ENCODE data around the gene HAAO. TPM values are rescaled to one million over a fixed set of nuclear protein-coding genes. Genes with fewer than 3 reads are reported as not detected.

HAAO gene
- total RNA-seq, 1 experiment from 2014 or later = 8.0 TPM

DNA sequence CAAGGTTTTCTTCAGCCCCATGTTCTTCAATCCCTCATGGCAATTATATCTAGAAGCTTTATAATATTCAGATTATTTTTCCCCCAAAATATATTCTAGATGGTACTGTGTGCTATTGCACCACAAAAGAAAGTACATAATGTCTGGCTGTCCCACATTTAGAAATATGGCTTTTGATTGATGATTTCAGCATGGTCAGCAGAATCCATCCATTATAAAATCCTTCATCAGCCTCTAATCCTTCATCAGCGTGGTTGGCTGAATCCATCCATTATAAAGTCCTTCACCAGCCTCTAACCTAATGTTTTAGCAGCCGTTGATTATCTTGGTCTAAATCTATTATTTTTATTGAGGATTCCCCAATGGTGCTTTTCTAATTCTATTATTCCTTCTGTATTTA lies 23.3 kb upstream of the HAAO start:
- H3K36me3 Mint-ChIP-seq = peaks cover 13% of the 10 kb centered on the region
- no peak overlapping the region for H3K27ac Mint-ChIP-seq
- POLR2A ChIA-PET = no interaction called here
- TF ChIP-seq, protein P1, sequence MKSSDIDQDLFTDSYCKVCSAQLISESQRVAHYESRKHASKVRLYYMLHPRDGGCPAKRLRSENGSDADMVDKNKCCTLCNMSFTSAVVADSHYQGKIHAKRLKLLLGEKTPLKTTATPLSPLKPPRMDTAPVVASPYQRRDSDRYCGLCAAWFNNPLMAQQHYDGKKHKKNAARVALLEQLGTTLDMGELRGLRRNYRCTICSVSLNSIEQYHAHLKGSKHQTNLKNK (CRISPR knock-in tag; IDR thresholded peaks at IDR 0.05) = no peak
- TF ChIP-seq, protein P2, sequence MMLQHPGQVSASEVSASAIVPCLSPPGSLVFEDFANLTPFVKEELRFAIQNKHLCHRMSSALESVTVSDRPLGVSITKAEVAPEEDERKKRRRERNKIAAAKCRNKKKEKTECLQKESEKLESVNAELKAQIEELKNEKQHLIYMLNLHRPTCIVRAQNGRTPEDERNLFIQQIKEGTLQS (CRISPR knock-in tag; conservative IDR thresholded peaks at IDR 0.05) = no peak
- TF ChIP-seq, protein P3, sequence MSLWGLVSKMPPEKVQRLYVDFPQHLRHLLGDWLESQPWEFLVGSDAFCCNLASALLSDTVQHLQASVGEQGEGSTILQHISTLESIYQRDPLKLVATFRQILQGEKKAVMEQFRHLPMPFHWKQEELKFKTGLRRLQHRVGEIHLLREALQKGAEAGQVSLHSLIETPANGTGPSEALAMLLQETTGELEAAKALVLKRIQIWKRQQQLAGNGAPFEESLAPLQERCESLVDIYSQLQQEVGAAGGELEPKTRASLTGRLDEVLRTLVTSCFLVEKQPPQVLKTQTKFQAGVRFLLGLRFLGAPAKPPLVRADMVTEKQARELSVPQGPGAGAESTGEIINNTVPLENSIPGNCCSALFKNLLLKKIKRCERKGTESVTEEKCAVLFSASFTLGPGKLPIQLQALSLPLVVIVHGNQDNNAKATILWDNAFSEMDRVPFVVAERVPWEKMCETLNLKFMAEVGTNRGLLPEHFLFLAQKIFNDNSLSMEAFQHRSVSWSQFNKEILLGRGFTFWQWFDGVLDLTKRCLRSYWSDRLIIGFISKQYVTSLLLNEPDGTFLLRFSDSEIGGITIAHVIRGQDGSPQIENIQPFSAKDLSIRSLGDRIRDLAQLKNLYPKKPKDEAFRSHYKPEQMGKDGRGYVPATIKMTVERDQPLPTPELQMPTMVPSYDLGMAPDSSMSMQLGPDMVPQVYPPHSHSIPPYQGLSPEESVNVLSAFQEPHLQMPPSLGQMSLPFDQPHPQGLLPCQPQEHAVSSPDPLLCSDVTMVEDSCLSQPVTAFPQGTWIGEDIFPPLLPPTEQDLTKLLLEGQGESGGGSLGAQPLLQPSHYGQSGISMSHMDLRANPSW (CRISPR knock-in tag; conservative IDR thresholded peaks at IDR 0.05; ENCODE audit: low read depth) = no peak
- TF ChIP-seq, protein P4, sequence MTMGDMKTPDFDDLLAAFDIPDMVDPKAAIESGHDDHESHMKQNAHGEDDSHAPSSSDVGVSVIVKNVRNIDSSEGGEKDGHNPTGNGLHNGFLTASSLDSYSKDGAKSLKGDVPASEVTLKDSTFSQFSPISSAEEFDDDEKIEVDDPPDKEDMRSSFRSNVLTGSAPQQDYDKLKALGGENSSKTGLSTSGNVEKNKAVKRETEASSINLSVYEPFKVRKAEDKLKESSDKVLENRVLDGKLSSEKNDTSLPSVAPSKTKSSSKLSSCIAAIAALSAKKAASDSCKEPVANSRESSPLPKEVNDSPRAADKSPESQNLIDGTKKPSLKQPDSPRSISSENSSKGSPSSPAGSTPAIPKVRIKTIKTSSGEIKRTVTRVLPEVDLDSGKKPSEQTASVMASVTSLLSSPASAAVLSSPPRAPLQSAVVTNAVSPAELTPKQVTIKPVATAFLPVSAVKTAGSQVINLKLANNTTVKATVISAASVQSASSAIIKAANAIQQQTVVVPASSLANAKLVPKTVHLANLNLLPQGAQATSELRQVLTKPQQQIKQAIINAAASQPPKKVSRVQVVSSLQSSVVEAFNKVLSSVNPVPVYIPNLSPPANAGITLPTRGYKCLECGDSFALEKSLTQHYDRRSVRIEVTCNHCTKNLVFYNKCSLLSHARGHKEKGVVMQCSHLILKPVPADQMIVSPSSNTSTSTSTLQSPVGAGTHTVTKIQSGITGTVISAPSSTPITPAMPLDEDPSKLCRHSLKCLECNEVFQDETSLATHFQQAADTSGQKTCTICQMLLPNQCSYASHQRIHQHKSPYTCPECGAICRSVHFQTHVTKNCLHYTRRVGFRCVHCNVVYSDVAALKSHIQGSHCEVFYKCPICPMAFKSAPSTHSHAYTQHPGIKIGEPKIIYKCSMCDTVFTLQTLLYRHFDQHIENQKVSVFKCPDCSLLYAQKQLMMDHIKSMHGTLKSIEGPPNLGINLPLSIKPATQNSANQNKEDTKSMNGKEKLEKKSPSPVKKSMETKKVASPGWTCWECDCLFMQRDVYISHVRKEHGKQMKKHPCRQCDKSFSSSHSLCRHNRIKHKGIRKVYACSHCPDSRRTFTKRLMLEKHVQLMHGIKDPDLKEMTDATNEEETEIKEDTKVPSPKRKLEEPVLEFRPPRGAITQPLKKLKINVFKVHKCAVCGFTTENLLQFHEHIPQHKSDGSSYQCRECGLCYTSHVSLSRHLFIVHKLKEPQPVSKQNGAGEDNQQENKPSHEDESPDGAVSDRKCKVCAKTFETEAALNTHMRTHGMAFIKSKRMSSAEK (CRISPR knock-in tag; IDR thresholded peaks at IDR 0.05; ENCODE audit: borderline replicate concordance) = no peak
- TF ChIP-seq, protein P5, sequence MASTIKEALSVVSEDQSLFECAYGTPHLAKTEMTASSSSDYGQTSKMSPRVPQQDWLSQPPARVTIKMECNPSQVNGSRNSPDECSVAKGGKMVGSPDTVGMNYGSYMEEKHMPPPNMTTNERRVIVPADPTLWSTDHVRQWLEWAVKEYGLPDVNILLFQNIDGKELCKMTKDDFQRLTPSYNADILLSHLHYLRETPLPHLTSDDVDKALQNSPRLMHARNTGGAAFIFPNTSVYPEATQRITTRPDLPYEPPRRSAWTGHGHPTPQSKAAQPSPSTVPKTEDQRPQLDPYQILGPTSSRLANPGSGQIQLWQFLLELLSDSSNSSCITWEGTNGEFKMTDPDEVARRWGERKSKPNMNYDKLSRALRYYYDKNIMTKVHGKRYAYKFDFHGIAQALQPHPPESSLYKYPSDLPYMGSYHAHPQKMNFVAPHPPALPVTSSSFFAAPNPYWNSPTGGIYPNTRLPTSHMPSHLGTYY (CRISPR knock-in tag; IDR thresholded peaks at IDR 0.05) = no peak
- TF ChIP-seq GRHL2 (CRISPR knock-in tag; IDR thresholded peaks at IDR 0.05; ENCODE audit: insufficient replicate concordance, severe bottlenecking) = no peak
- TF ChIP-seq ZNF232 (CRISPR knock-in tag; IDR thresholded peaks at IDR 0.05) = no peak
- no peak for TF ChIP-seq GTF2I (CRISPR knock-in tag; conservative IDR thresholded peaks at IDR 0.05)
- H3K4me3 Mint-ChIP-seq = no peak overlapping the region
- peaks cover 8% of the 10 kb centered on the region for H3K4me1 Mint-ChIP-seq
- H3K9me3 Mint-ChIP-seq = peaks cover 23% of the 10 kb centered on the region
- H3K27me3 Mint-ChIP-seq (ENCODE audit: low read depth) = peaks cover 8% of the 10 kb centered on the region
- ATAC-seq = no peak
- no peak for DNase-seq (ENCODE audit: low spot score)
- CTCF ChIA-PET = no interaction called here

DNA sequence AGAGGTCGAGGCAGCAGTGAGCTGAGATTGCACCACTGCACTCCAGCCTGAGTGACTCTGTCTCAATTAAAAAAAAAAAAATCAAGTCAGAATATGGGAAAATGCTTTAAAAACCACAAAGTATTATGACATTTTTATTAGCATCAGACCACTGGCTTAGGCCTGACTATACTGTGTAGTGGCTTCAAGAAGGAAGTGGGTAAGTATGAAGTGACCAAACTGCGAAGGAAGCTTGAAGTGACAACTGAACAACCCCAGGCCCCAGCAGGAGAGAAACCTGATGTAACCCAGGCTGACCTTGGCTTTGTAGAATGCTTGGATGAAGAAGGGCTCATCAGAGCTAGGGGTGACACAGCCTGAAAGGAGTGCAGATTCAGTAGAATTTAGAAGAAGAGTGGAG lies 21.4 kb upstream of the HAAO start:
- ATAC-seq = no peak
- no peak for DNase-seq (ENCODE audit: low spot score)
- ChIA-PET CTCF (interaction anchor here (0.5 to 5.4 kb wide), 18 partner anchors 10 to 394 kb away, joined by 3 to 70 read pairs (median 4); partner anchors contain the start of gene HAAO), POLR2A (no interaction called here)
- H3K36me3 Mint-ChIP-seq = peaks cover 13% of the 10 kb centered on the region
- no peak overlapping the region for H3K4me3 Mint-ChIP-seq
- TF ChIP-seq GTF2I (CRISPR knock-in tag; conservative IDR thresholded peaks at IDR 0.05) (no peak), CREM (CRISPR knock-in tag; IDR thresholded peaks at IDR 0.05) (no peak), IRF2 (CRISPR knock-in tag; IDR thresholded peaks at IDR 0.05; ENCODE audit: borderline replicate concordance, low read depth) (no peak), ZNF232 (CRISPR knock-in tag; IDR thresholded peaks at IDR 0.05) (no peak), JAZF1 (CRISPR knock-in tag; IDR thresholded peaks at IDR 0.05) (no peak)
- TF ChIP-seq, protein P4 (CRISPR knock-in tag; IDR thresholded peaks at IDR 0.05; ENCODE audit: borderline replicate concordance) = no peak
- TF ChIP-seq, protein P6, sequence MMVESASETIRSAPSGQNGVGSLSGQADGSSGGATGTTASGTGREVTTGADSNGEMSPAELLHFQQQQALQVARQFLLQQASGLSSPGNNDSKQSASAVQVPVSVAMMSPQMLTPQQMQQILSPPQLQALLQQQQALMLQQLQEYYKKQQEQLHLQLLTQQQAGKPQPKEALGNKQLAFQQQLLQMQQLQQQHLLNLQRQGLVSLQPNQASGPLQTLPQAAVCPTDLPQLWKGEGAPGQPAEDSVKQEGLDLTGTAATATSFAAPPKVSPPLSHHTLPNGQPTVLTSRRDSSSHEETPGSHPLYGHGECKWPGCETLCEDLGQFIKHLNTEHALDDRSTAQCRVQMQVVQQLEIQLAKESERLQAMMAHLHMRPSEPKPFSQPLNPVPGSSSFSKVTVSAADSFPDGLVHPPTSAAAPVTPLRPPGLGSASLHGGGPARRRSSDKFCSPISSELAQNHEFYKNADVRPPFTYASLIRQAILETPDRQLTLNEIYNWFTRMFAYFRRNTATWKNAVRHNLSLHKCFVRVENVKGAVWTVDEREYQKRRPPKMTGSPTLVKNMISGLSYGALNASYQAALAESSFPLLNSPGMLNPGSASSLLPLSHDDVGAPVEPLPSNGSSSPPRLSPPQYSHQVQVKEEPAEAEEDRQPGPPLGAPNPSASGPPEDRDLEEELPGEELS (CRISPR knock-in tag; IDR thresholded peaks at IDR 0.05) = no peak
- no peak overlapping the region for H3K27ac Mint-ChIP-seq
- H3K9me3 Mint-ChIP-seq = peaks cover 23% of the 10 kb centered on the region
- peaks cover 13% of the 10 kb centered on the region for H3K4me1 Mint-ChIP-seq
- H3K27me3 Mint-ChIP-seq (ENCODE audit: low read depth) = peaks cover 8% of the 10 kb centered on the region

All from WTC11 (cell line).